OCI-LY3 (cell line): ENCODE results near the gene IGFBP6.

Experiments used
- EZH2phosphoT487 ChIP-seq: fragments of 200-600 bp; shearing (Covaris generic); IDR thresholded peaks from 2 replicates; pipeline ENCODE4 v1.6.1; 2018; ENCODE audit warnings: antibody characterized with exemption, mixed run types, low read depth
- TF ChIP-seq, protein P1 (sequence below): fragments of 200-600, 300-600 bp; sonication (generic); IDR thresholded peaks from 2 replicates; pipeline ENCODE4 v1.5.1; 2014; ENCODE audit warnings: antibody characterized with exemption, low read length, low read depth

DNA sequence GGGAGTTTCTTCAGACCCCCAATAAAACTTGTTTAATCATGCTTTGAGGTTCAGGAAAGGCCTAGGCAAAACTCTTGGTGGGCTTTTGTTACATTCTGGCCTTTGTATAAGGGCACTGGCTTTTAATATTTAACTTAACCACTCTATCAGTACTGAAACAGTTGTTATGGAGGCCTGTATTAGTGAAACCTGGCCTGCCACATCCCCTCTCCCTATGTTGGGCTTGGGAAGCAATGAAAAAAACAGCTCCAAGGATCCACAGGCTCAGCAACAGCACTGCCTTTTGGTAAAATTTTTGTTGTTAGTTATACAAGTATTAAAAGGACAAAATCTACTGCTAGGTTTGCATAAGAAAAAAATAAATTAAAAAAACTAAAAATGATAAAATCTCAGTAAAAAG, 16.5 kb downstream of the IGFBP6 start:
- no peak for TF ChIP-seq EZH2phosphoT487
- TF ChIP-seq, protein P1, sequence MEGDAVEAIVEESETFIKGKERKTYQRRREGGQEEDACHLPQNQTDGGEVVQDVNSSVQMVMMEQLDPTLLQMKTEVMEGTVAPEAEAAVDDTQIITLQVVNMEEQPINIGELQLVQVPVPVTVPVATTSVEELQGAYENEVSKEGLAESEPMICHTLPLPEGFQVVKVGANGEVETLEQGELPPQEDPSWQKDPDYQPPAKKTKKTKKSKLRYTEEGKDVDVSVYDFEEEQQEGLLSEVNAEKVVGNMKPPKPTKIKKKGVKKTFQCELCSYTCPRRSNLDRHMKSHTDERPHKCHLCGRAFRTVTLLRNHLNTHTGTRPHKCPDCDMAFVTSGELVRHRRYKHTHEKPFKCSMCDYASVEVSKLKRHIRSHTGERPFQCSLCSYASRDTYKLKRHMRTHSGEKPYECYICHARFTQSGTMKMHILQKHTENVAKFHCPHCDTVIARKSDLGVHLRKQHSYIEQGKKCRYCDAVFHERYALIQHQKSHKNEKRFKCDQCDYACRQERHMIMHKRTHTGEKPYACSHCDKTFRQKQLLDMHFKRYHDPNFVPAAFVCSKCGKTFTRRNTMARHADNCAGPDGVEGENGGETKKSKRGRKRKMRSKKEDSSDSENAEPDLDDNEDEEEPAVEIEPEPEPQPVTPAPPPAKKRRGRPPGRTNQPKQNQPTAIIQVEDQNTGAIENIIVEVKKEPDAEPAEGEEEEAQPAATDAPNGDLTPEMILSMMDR, result no peak
